Measurements from ENCODE around the gene ARID4A.
"Not testable (repeated sequence)": the region's sequence is repeated elsewhere in the genome, so short reads cannot be mapped to it uniquely, and the experiment has no call there.

Gene ARID4A, protein sequence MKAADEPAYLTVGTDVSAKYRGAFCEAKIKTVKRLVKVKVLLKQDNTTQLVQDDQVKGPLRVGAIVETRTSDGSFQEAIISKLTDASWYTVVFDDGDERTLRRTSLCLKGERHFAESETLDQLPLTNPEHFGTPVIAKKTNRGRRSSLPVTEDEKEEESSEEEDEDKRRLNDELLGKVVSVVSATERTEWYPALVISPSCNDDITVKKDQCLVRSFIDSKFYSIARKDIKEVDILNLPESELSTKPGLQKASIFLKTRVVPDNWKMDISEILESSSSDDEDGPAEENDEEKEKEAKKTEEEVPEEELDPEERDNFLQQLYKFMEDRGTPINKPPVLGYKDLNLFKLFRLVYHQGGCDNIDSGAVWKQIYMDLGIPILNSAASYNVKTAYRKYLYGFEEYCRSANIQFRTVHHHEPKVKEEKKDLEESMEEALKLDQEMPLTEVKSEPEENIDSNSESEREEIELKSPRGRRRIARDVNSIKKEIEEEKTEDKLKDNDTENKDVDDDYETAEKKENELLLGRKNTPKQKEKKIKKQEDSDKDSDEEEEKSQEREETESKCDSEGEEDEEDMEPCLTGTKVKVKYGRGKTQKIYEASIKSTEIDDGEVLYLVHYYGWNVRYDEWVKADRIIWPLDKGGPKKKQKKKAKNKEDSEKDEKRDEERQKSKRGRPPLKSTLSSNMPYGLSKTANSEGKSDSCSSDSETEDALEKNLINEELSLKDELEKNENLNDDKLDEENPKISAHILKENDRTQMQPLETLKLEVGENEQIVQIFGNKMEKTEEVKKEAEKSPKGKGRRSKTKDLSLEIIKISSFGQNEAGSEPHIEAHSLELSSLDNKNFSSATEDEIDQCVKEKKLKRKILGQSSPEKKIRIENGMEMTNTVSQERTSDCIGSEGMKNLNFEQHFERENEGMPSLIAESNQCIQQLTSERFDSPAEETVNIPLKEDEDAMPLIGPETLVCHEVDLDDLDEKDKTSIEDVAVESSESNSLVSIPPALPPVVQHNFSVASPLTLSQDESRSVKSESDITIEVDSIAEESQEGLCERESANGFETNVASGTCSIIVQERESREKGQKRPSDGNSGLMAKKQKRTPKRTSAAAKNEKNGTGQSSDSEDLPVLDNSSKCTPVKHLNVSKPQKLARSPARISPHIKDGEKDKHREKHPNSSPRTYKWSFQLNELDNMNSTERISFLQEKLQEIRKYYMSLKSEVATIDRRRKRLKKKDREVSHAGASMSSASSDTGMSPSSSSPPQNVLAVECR

DNA sequence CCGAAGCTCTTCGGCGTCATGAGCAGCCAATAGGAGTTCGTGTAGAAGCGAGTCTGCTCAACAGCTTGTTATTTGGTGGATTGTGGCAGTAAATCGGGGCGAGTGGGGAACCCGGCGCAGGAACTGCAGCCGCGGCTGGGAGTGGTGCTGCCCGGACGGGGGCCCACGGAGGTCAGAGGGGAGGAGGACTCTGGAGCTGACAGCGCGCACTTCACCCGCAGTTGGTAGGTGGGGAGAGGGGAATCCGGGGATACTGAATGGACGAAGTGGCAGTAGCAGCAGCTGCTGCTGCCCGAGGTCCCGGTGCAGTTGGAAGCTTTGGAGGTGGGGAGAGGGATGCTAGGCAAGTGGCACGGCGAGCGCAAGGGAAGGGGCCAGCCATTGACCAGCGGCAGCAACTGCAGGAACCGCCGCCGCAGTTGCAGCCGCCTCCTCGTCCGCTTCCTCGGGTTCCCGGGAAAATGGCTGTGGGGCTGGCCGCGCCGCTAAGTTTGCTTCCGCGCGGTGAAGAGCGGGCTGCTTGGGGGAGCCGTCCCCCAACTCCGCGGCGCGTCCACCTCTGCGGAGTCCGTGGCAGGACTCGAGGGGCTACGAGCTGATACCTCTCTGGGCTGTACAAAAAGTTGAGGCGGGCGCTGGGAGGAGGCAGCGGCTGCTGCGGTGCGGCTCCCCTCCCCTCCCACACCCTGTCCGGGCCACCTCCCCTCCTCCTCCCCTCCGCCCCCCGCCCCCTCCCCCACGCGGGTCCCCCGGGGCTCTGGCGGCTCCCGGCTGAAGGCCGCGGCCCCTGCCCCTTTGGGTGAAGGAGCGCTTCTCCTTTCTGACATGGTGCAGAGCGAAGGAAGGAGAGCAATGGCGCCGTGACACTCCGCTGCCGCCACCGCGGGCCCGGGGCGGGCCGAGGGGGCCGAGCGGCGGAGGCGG, at the start of gene ARID4A:
ARID4A (plus strand) TSS at position 79 of the 924 bp plus-strand sequence. CDS start 1,300 bp downstream, outside the sequence.
- intact Hi-C loops (cut with DNase I): loop anchor here (2.0 to 5.0 kb wide), 2 partner anchors 54 to 129 kb away; partner anchors contain the start of genes KIAA0586, PSMA3 and TIMM9
- peak in 39 of 42 donors; percentile 31 to 98 (median 89) for DNase-seq

DNA sequence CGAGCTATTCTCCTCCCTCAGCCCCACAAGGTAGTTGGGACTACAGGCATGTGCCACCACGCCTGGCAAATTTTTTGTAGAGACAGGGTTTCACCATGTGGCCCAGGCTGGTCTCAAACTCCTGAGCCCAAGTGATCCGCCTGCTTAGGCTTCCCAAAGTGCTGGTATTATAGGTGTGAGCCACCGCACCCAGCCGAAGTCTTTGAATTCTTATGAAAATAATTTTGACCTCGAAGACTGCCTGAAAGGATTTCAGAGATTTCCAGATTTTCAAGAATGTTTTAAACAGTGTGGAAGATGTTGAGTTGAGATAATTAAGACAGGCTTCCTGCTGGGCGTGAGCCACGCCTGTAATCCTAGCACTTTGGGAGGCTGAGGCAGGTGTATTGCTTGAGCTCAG, 48.7 kb upstream of the ARID4A start:
- intact Hi-C loops (cut with DNase I): no loop called here

DNA sequence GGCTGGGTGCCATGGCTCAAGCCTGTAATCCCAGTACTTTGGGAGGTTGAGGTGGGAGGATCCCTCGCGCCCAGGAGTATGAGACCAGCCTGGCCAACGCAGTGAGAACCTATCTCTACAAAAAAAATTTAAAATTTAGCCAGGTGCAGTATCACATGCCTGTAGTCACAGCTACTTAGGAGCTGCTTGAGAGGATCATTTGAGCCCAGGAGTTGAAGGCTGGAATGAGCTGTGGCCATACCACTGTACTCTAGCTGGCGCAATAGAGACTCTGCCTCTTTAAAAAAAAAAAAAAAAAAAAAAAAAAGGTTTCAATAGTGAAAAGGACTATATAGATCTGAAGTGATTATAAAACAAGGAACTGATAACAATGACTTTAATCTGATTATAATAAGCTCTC, 40.2 kb upstream of the ARID4A start:
- DNase-seq: no peak
- intact Hi-C loops (cut with DNase I): no loop called here

More for the DNA sequence above, 48.7 kb upstream of the ARID4A start:
- DNase-seq: no peak

DNA sequence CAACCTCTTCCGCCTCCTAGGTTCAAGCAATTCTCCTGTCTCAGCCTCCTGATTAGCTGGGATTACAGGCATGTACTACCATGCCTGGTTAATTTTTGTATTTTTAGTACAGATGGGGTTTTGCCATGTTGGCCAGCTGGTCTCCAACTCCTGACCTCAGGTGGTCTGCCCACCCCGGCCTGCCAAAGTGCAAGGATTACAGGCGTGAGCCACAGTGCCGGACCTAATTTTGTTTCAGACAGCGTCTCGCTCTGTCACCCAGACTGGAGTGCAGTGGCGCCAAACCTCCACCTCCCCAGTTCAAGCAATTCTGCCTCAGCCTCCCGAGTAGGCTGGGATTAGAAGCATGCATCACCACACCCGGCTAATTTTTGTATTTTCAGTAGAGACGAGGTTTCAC, 36.4 kb upstream of the ARID4A start:
- DNase-seq; intact Hi-C loops (cut with DNase I): not testable (repeated sequence)

DNA sequence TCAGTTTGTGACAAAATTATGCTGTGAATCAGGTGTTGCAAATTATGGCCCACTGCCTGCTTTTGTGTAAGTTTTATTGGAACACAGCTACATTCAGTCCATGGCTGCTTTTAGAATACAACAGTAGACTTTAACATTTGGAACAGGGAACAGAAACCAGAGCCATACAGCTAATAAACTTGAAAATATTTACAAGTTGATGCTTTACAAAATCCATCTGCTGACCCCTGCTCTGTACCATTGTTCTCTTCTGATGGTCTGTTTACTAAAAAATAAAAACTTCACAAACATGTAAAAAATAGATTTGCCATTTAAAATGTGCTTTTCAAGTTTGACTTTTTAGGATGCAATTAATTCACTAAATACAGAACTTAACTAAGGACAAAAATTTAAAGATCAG, 33.0 kb upstream of the ARID4A start:
- no peak for DNase-seq
- intact Hi-C loops (cut with DNase I): no loop called here

DNA sequence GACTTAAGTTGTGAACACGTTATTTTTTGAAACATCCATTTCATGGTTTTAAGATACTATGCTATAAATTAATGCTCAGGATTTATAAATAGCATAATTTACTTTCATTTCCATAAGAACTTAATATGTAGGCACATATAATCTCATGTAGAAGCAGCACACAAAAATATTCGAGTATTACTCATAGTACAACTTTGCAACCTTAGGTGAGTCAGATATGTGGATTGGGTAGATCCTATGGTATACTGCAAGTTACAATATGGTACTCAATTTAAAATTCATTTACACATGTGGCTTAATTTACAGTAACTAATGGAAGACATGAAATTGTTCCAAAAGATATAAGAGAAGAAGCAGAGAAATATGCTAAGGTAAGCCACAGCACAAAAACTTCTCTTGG, 27.7 kb upstream of the ARID4A start:
- DNase-seq: no peak
- intact Hi-C loops (cut with DNase I): no loop called here

DNA sequence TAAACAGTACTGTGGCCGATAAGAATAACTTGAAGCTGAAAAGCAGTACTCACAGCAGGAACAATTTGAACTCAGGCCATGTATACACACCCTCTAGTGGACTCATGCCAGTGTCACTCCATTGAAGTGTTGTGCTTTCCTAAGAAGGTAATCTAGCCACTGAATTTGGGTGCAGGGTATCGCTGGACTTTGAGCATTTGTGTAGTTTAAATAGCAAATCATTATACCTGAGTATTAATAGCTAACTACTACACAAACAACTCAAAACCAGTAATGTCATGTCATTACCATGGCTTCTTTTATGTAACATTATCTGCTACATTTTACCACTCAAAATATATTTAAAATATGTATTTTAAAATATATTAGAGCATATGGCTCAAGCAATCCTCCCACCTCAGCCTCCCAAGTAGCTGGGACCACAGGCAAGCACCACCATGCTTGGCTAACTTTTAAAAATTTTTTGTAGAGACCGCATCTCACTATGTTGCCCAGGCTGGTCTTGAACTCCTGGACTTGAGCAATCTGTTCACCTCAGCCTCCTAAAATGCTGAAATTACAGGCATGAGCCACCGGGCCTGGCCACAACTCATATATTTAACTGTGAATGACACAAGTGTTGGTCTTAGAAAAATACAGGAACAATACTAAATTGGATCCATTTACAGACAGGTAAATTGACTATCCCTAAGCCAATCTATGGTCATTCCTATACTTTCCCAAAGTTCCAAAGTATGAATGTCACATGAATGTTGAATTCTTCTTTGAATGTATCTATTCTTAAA, 25.6 kb upstream of the ARID4A start:
- intact Hi-C loops (cut with DNase I): no loop called here
- DNase-seq: no peak

DNA sequence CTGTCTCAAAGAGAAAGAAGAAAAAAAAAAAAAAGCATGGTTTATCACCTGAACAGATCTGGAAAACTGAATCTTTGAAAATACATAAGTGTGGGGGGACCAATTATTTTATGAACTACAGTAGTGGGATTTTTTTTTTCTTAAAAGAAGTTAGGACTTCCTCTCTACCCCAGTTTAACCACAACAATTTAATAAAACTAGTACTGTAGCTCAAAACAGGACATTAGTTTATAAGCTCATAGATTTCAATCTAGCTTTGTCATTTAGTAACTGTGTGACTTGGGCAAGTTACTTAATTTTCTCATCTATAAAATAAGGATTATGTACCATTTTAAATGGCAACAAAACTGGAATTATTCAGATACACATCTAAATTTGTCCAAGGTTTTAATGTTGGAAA, 23.5 kb upstream of the ARID4A start:
- no peak for DNase-seq
- intact Hi-C loops (cut with DNase I): no loop called here

DNA sequence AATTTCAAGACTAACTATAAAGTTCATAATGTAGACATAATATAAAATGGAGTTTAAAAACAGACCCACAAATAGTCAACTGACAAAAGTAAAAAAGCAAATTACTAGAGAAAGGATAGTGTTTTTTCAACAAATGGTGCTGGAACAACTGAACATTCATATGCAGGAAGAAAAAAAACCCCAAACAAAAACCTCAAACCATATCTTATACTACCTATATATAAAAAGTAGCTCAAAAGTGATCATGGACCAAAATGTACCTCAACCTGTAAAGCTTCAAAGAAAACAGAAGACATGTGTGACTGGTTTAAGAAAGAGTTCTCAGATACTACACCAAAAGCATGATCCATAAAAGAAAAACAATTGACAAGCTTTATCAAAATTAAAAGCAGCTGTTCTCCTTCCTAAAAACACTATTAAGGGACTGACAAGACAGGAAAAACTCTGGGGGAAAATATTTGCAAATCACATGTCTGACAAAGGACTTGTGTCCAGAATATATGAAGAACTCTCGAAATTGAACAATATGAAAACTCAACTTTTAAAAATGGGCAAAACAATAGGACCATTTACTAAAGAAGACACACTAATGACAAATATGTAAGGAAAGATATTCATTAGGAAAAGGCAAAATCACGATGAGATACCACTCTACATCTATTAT, 22.7 kb upstream of the ARID4A start:
- intact Hi-C loops (cut with DNase I): no loop called here

DNA sequence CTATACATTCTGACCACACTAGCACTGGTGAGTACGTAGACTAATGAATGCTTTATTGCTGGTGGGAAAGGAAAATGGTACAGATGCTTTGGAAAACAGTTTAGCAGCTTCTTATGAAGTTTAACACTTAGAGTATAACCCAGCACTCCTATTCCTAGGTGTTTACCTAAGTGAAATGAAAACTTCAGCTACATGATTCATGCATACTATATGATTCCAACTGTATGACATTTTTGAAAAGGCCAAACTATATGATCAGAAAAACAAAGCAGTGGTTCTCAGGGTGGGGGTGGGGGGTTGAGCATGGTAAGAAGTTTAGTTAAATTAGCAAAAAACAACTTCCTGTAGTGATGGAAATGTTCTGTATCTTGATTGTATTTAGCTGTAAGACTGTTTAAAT, 22.1 kb upstream of the ARID4A start:
- DNase-seq: no peak
- intact Hi-C loops (cut with DNase I): no loop called here

More for the DNA sequence above, 22.7 kb upstream of the ARID4A start:
- DNase-seq: no peak

DNA sequence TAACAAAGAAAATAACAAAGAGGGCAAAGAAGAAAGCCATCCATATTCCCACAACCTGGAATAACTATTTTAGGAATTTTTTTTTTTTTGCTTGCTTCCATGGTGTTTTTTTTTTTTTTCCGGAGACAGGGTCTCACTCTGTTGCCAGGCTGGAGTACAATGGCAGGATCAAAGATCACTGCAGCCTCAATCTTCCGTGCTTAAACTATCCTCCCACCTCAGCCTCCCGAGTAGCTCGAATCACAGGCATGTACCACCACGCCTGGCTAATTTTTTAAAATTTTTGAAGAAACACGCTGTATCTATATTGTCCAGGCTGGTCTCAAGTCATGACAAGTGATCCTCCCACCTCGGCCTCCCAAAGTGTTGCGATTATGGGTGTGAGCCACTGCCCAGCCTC, 20.2 kb upstream of the ARID4A start:
- intact Hi-C loops (cut with DNase I): no loop called here
- DNase-seq: no peak

DNA sequence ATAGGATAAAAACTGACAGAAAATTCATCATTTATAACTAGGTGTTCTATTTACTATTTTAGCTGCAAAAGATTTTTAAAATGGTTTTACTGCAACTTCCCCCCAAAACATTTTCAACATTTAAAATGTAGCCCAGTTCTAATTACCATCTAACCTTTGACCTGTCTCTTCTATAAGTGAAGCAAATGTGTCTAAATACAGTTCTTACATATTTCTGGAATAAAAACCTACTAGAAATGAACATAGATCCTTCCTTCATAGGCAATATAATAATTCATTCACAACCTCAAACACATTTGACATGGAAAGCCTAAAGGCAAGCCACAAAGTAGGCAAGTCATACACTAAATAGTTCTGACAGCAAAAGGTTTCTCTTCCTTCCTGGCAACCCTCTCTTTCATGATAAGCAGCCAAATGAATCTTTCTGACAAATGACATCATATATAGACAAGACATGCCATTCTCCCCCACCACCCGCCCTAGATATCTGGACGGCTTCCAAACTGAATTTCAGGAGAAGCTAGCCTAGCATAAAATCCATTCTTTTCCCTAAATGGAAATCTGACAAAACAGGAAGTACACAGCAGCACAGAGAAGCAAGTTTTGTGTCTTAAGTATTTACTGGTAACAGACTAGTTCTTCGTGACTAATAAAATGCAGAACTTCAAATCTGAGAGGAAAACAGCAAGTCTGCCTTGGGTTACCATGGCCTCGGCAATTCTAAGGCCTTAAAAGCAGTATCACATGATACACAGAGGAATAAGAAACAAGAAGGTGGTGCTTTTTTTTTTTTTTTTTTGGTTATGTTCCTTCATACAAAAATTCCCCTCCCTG, 17.2 kb upstream of the ARID4A start:
- intact Hi-C loops (cut with DNase I): no loop called here
- peak in 33 of 42 donors; percentile 17 to 79 (median 49) for DNase-seq

DNA sequence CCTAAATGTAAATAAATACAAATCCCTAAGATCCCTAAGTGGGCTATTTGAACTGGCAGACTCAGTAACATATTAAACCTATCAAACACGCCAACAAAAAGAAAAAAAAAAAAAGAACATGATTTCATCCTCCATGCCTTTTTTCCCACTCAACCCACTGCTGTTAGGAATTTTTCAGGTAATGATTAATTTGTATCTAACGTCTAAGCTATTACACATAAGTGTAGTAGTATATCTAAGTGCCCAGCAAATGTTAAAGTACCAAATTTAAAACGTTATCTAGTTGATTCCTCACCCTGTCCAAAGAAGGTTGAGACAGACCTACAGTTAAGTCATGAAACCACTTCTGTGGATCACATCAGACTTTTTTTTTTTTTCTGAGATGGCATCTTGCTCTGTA, 16.4 kb upstream of the ARID4A start:
- DNase-seq: no peak
- intact Hi-C loops (cut with DNase I): no loop called here

DNA sequence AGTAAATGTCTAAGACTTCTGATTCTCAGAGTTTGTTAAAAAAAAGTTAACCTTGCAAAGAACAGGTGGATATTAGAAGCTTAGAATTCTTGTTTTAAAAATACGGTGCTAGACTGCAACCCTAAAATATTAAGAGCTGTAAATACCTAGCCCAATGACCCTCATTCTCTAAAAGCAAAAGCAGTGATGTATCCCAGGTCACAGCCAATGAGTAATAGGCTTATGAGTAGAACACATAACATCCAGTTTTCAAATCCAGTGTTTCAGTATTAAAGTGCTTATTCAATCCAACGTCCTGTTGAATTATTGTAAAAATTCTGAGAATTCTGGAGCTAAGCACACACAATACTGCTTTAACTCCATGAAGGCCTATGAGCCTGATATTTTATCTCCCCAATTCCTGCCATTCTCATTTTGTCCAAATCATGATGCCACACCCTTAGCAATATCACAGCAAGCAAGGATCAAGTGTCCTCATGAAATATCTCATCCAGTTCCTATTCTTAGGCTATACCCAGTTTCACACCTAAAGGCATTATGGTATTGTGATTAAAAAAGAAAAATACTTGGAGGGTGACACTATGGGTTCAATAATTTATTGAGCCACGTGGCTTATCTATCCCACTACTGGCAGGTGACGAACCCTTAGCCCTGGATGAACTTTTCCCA, 15.3 kb upstream of the ARID4A start:
- DNase-seq: no peak
- intact Hi-C loops (cut with DNase I): no loop called here

DNA sequence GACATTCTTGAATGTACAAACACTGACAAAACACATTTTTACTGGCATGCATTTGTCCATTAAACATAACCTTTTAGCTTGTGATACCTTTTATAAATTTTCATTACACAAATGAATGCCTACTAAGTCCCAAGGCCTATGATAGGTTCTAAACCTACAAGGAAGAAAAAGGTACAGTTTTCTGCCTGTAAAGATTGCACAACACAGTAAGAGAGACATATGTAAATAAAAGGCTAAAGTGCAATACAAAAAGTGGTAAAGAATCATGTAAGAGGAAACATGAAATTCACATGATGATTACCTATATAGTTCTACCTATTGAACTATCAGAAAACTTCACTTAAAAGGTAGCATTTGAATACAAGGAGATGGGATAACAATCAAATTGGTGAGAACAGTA, 14.6 kb upstream of the ARID4A start:
- intact Hi-C loops (cut with DNase I): no loop called here

DNA sequence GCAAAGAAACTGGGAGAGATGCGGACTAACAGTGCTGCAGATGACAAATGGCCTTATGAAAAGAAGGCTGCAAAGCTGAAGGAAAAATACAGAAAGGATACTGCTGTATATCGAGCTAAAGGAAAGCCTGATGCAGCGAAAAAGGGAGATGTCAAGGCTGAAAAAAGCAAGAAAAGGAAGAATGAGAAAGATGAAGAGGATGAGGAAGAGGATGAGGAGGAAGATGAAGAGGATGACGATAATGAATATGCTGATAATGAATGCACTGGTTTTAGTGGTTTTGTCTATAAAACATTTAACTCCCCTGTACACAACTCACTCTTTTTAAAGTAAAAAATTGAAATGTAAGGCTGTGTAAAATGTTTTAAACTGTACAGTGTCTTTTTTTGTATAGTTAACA, 13.2 kb upstream of the ARID4A start:
- intact Hi-C loops (cut with DNase I): no loop called here

More for the DNA sequence above, 14.6 kb upstream of the ARID4A start:
- no peak for DNase-seq

More for the DNA sequence above, 13.2 kb upstream of the ARID4A start:
- no peak for DNase-seq

All from head of caudate nucleus (tissue), 42 donors.